GM20000 (cell line): ENCODE measurements around the gene SEMA5A.

ENCODE experiments used
- DNase-seq: peaks from one replicate; pipeline ENCODE4 v3.0.0; 2012; ENCODE audit warnings: low spot score
- TF ChIP-seq, protein P1 (sequence below): IDR thresholded peaks from 2 replicates; pipeline ENCODE4 v1.5.1; 2012; ENCODE audit warnings: mild to moderate bottlenecking, control low read depth; ENCODE audit errors: extremely low read depth, missing control alignments

SEMA5A gene

DNA sequence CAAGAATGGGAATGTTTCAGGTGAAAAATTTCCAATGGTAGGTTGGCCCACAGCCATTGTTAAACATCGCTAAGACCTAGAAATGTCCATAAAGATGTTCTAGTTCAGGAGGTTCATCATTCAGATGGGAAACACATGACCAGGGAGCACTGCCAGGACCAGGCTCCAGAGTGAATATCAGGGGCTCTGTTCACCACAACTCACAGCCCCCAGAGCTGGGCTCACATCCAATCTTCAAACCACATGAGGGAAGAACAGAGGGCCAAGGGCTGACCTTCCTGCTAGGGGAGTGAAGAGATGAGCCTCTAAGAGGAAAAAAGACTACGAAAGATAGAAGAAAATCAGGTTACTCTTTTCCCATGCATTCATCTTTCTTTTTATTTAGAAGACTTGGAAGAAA, 205.8 kb downstream of the SEMA5A start:
- TF ChIP-seq, protein P1, sequence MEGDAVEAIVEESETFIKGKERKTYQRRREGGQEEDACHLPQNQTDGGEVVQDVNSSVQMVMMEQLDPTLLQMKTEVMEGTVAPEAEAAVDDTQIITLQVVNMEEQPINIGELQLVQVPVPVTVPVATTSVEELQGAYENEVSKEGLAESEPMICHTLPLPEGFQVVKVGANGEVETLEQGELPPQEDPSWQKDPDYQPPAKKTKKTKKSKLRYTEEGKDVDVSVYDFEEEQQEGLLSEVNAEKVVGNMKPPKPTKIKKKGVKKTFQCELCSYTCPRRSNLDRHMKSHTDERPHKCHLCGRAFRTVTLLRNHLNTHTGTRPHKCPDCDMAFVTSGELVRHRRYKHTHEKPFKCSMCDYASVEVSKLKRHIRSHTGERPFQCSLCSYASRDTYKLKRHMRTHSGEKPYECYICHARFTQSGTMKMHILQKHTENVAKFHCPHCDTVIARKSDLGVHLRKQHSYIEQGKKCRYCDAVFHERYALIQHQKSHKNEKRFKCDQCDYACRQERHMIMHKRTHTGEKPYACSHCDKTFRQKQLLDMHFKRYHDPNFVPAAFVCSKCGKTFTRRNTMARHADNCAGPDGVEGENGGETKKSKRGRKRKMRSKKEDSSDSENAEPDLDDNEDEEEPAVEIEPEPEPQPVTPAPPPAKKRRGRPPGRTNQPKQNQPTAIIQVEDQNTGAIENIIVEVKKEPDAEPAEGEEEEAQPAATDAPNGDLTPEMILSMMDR: no peak
- no peak for DNase-seq

DNA sequence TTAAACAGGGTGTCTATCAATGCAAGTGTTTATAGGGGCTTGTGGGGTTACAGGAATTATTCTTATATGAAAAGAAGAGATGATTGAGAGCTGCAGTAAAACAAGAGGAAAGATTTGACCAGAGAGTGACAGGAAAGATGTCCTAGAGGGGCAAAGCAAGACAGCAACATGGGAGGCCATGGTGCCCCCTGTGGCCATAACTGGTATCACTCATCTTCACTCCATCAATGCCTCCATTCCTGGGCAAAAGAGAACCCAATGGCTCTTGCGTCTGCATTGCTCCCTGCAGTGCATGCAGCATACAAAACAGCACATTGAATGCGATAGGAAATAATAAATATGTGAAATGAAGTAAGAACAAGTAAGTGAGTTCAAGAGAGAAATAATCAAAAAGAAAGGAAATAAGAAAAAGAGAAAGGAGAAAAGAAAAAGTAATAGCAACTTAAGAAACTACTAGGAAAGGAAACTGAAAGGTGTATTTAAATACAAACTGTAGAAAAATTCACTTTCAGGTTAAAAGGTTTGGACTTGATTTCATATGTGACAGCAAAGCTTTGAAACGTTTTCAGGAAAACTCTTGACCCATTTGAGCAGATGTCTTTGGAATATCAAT, 206.6 kb downstream of the SEMA5A start:
- DNase-seq: no peak
- TF ChIP-seq, protein P1: no peak

DNA sequence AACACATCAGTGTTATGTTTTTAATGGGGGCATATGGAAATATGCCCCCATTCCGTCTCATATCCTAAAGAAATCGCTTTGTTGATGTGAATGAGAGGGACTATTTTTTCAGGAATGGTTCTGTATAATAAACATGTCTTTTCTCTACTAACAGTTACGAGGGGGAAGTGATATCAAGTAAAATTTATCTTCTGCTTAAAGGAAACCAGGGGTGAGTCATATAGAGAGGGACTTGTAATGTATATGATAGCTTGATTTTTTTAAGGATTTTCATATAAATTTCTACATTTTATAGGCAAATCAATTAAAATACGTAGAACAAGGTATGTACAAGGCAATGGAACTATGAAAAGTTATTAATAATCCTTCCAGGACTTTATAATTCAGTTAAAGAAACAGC, 207.1 kb downstream of the SEMA5A start:
- TF ChIP-seq, protein P1: no peak

DNA sequence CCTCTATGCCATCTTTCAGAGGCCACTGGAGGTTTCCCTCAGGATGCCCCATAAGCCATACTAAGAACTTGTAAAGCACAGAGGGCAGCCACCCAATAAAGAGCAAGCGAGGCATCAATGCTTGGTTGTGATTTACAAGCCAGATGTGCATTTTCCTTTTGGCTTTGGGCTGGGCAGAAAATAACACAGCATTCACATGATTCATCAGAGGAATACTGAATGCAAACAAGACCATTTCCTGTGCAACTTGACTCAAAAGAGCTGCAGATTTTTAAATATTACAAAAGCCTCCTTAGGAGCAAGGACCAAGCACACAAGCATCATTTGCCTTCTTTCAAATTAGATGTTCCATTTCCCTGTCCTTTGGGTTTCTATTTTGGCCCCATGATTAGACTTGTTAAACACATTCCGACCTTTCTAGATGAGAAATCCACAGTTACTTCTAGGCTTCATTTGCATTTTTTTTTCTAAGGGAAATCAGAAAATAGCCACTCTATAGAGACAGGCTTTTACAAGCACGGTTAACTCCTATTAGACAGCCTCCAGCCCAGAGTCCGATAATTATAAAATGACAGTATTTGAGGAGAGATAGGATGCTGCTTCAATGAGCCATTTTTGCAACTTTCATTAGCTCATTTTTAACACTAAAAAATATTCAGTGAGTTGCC, 207.8 kb downstream of the SEMA5A start:
- TF ChIP-seq, protein P1: no peak
- no peak for DNase-seq

More for the DNA sequence above, 207.1 kb downstream of the SEMA5A start:
- no peak for DNase-seq

DNA sequence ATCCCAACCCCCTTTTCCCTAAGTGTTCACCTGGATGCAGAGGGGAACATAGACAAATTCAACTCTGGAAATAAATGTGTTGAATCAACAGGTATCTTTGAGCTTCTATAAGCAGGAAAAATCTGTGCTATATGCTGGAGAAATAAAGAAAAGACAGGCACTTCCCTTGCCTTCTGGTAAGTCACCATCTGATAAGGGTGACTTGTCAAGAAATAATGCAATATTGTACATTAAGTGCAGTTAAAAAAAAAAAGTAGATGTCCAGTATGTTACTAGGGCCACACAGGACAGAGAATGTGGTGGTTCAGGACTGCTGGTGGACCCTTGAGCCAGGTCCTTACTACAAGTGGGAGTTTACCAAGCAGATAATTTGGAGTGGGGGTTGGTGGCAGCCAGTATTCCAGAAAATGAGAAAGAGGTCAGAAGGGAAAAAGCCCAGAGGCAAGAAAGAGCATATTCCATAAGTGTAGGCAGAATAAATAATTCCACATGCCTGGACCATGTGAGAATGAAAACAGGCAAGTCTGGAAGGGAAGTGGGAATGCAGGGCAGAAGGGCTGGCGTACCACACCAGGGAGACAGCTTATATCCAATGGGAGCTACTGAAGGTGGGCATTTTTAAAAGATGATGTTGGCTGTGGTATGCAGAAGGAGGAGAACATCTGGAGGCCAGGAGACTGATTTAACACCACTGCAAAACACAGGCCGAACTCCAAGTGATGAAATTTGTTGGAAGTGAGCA, 209.9 kb downstream of the SEMA5A start:
- TF ChIP-seq, protein P1: no peak

DNA sequence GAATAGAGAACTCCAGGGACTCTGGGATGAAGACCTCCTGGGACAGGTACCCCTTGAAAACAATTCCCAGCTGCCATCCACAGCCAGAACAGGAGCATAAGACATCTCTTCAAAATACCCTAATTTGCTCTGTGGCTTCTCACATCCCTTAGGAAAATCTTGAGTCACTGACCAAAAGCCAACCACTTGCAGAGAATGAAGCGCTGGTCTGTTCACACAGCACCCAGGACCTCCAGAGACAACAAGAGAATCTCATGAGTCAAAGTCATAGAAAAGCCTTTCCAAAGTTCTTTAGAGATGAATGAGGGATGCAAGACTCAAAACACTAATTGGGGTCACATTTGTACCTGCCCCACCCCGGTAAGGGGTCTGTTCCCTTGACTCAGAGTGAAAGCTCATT, 210.6 kb downstream of the SEMA5A start:
- no peak for DNase-seq
- TF ChIP-seq, protein P1: no peak

More for the DNA sequence above, 209.9 kb downstream of the SEMA5A start:
- no peak for DNase-seq

DNA sequence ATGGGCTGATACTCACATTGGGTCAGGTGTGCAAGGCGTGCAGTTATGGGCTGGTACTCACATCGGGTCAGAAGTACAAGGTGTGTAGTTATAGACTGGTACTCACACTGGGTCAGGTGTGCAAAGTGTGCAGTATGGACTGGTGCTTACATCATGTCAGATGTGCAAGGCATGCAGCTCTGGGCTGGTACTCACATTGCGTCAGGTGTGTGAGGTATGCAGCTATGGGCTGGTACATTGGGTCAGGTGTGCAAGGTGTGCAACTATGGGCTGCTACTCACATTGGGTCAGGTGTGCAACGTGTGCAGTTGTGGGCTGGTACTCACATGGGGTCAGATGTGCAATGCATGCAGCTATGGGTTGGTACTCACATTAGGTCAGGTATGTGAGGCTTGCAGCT, 213.8 kb downstream of the SEMA5A start:
- DNase-seq: no peak
- TF ChIP-seq, protein P1: no peak
